NCI-H146 treated with DMSO at 0.1 percent for 48 hours (cell line): ENCODE measurements around the gene KIF17.

Source experiments
- DNase-seq: peaks from one replicate; lab custom pipeline; 2025; ENCODE audit not compliant: unreplicated experiment; lab: John Stamatoyannopoulos, UW

Gene KIF17

GRCh38 chr1:20717452-20718342, at the start of gene KIF17:
Gene KIF17, minus strand, starts transcription at chr1:20718007. Its CDS starts 301 bp downstream, at chr1:20717706.
- DNase-seq, result no peak

- DNase-seq, result no peak
These were observed 49.5 kb upstream of the KIF17 start for GRCh38 chr1:20767271-20767670.

- DNase-seq, result no peak
These were observed 45.6 kb upstream of the KIF17 start for GRCh38 chr1:20763417-20763816.

- no peak for DNase-seq
These were observed 42.5 kb upstream of the KIF17 start for GRCh38 chr1:20760322-20760721.

- no peak for DNase-seq
These were observed 35.8 kb upstream of the KIF17 start for GRCh38 chr1:20753589-20753988.

GRCh38 chr1:20751462-20751990, 33.7 kb upstream of the KIF17 start:
- no peak for DNase-seq

- no peak for DNase-seq
These were observed 24.9 kb upstream of the KIF17 start for GRCh38 chr1:20742671-20743070.

GRCh38 chr1:20740781-20741180, 23.0 kb upstream of the KIF17 start:
- DNase-seq, result no peak

- DNase-seq, result no peak
These were observed 21.4 kb upstream of the KIF17 start for GRCh38 chr1:20739225-20739624.

GRCh38 chr1:20735581-20736111, 17.8 kb upstream of the KIF17 start:
- no peak for DNase-seq

- no peak for DNase-seq
These were observed 15.7 kb upstream of the KIF17 start for GRCh38 chr1:20733360-20733975.

- no peak for DNase-seq
These were observed 15.0 kb upstream of the KIF17 start, which contains the start of gene SH2D5 for GRCh38 chr1:20732588-20733359. Gene SH2D5, minus strand, starts transcription at chr1:20732703. Its CDS starts 4,659 bp downstream, at chr1:20728044.

- DNase-seq, result peak; percentile 27
These were observed 14.3 kb upstream of the KIF17 start for GRCh38 chr1:20732071-20732587.

GRCh38 chr1:20731057-20731991, 13.5 kb upstream of the KIF17 start:
- no peak for DNase-seq

GRCh38 chr1:20730690-20731056, 12.9 kb upstream of the KIF17 start:
- no peak for DNase-seq

GRCh38 chr1:20729990-20730689, 12.3 kb upstream of the KIF17 start:
- no peak for DNase-seq

- DNase-seq, result no peak
These were observed 11.5 kb upstream of the KIF17 start for GRCh38 chr1:20729155-20729931.

- no peak for DNase-seq
These were observed 10.8 kb upstream of the KIF17 start for GRCh38 chr1:20728371-20729154.
